SK-N-SH treated with all-trans-retinoic acid at 6 μM for 48 hours (cell line): ENCODE measurements around the gene TLE1.

Experiments
- ATAC-seq: fragments of 200-7000 bp; cut with Tn5 transposase; 3 replicates; pipeline ENCODE4 v1.9.1; 2020; ENCODE audit warnings: mild to moderate bottlenecking, moderate library complexity
- ARNTL ChIP-seq: fragments of 450-650 bp; formaldehyde crosslinking; IDR thresholded peaks from 2 replicates; pipeline ENCODE4 v1.5.0; 2020; ENCODE audit warnings: low read depth, mild to moderate bottlenecking, moderate library complexity, borderline replicate concordance
- BACH2 ChIP-seq: fragments of 250-450 bp; sonication (Bioruptor Pico); IDR thresholded peaks from 2 replicates; pipeline ENCODE4 v1.9.0; 2021; ENCODE audit warnings: mild to moderate bottlenecking, borderline replicate concordance
- CREB5 ChIP-seq: fragments of 250-450 bp; sonication (Bioruptor Pico); IDR thresholded peaks from 2 replicates; pipeline ENCODE4 v1.5.1; 2020; ENCODE audit warnings: low read depth, mild to moderate bottlenecking, moderate library complexity
- CSDC2 ChIP-seq: fragments of 250-450 bp; sonication (Bioruptor Pico); IDR thresholded peaks from 2 replicates; pipeline ENCODE4 v1.5.0; 2020; ENCODE audit warnings: mild to moderate bottlenecking, moderate library complexity
- CSRNP3 ChIP-seq: fragments of 250-450 bp; sonication (Bioruptor Pico); IDR thresholded peaks from 2 replicates; pipeline ENCODE4 v1.5.1; 2021; ENCODE audit warnings: mild to moderate bottlenecking, moderate library complexity
- ESRRG ChIP-seq: fragments of 250-450 bp; sonication (Bioruptor Pico); IDR thresholded peaks from 2 replicates; pipeline ENCODE4 v1.6.1; 2021; ENCODE audit warnings: mild to moderate bottlenecking
- GLIS3 ChIP-seq: fragments of 250-450 bp; sonication (Bioruptor Pico); IDR thresholded peaks from 2 replicates; pipeline ENCODE4 v1.5.0; 2020; ENCODE audit warnings: mild to moderate bottlenecking, moderate library complexity
- ISL1 ChIP-seq: fragments of 250-450 bp; sonication (Bioruptor Pico); IDR thresholded peaks from 2 replicates; pipeline ENCODE4 v2.1.2; 2022; ENCODE audit warnings: mild to moderate bottlenecking, moderate library complexity
- OSR1 ChIP-seq: fragments of 250-450 bp; sonication (Bioruptor Pico); IDR thresholded peaks from 2 replicates; pipeline ENCODE4 v1.8.0; 2022; ENCODE audit warnings: moderate library complexity, mild to moderate bottlenecking, inconsistent platforms
- PATZ1 ChIP-seq: fragments of 250-450 bp; sonication (Bioruptor Pico); IDR thresholded peaks from 2 replicates; pipeline ENCODE4 v1.8.0; 2020; ENCODE audit warnings: mild to moderate bottlenecking, moderate library complexity, borderline replicate concordance
- POU6F1 ChIP-seq: fragments of 250-450 bp; sonication (Bioruptor Pico); IDR thresholded peaks from 2 replicates; pipeline ENCODE4 v1.8.0; 2021; ENCODE audit warnings: low read depth, mild to moderate bottlenecking, moderate library complexity, borderline replicate concordance
- PPARA ChIP-seq: fragments of 250-450 bp; sonication (Bioruptor Pico); IDR thresholded peaks from 2 replicates; pipeline ENCODE4 v1.5.0; 2020; ENCODE audit warnings: mild to moderate bottlenecking, borderline replicate concordance
- TCF4 ChIP-seq: fragments of 250-450 bp; sonication (Bioruptor Pico); IDR thresholded peaks from 2 replicates; pipeline ENCODE4 v1.8.0; 2021; ENCODE audit warnings: mild to moderate bottlenecking, moderate library complexity, borderline replicate concordance
- TOX ChIP-seq: fragments of 250-450 bp; sonication (Bioruptor Pico); IDR thresholded peaks from 2 replicates; pipeline ENCODE4 v1.8.0; 2021; ENCODE audit warnings: mild to moderate bottlenecking, moderate library complexity, borderline replicate concordance
- TSHZ2 ChIP-seq: fragments of 250-450 bp; sonication (Bioruptor Pico); IDR thresholded peaks from 2 replicates; pipeline ENCODE4 v1.5.0; 2020; ENCODE audit warnings: mild to moderate bottlenecking, moderate library complexity
- ZC3H10 ChIP-seq: fragments of 250-450 bp; sonication (Bioruptor Pico); IDR thresholded peaks from 2 replicates; pipeline ENCODE4 v1.5.1; 2021; ENCODE audit warnings: mild to moderate bottlenecking, moderate library complexity
- ZFP3 ChIP-seq: fragments of 250-450 bp; sonication (Bioruptor Pico); IDR thresholded peaks from 2 replicates; pipeline ENCODE4 v1.5.0; 2020; ENCODE audit warnings: mild to moderate bottlenecking, moderate library complexity
- ZFP30 ChIP-seq: fragments of 450-650 bp; formaldehyde crosslinking; IDR thresholded peaks from 2 replicates; pipeline ENCODE4 v1.5.0; 2022; ENCODE audit warnings: mild to moderate bottlenecking, moderate library complexity
- ZNF565 ChIP-seq: fragments of 450-650 bp; formaldehyde crosslinking; conservative IDR thresholded peaks from 2 replicates; pipeline ENCODE4 v1.5.0; 2020; ENCODE audit warnings: low read depth, mild to moderate bottlenecking, moderate library complexity
- ZNF70 ChIP-seq: fragments of 450-650 bp; formaldehyde crosslinking; IDR thresholded peaks from 2 replicates; pipeline ENCODE4 v1.5.0; 2020; ENCODE audit warnings: mild to moderate bottlenecking, moderate library complexity
- ZNF8 ChIP-seq: fragments of 450-650 bp; formaldehyde crosslinking; IDR thresholded peaks from 2 replicates; pipeline ENCODE4 v1.5.0; 2020; ENCODE audit warnings: mild to moderate bottlenecking, moderate library complexity

TLE1 gene

GRCh38 chr9:81666123-81666522 is 23.2 kb downstream of the TLE1 start:
- no peak for TF ChIP-seq ZNF565
- TF ChIP-seq TCF4 (CRISPR knock-in tag), result no peak
- TF ChIP-seq ZFP30 (CRISPR knock-in tag), result no peak
- no peak for TF ChIP-seq ZFP3
- no peak for TF ChIP-seq ZC3H10 (CRISPR knock-in tag)
- no peak for TF ChIP-seq OSR1 (CRISPR knock-in tag)
- TF ChIP-seq ARNTL (CRISPR knock-in tag), result no peak
- no peak for TF ChIP-seq BACH2 (CRISPR knock-in tag)
- no peak for TF ChIP-seq ZNF70 (CRISPR knock-in tag)
- TF ChIP-seq CSDC2 (CRISPR knock-in tag), result no peak
- no peak for TF ChIP-seq TOX
- TF ChIP-seq POU6F1 (CRISPR knock-in tag), result no peak
- TF ChIP-seq PPARA, result no peak
- no peak for TF ChIP-seq ZNF8
- TF ChIP-seq TSHZ2, result no peak
- no peak for ATAC-seq

- peak; percentile 64 for ATAC-seq
- no peak for TF ChIP-seq CSRNP3 (CRISPR knock-in tag)
These were observed 23.9 kb downstream of the TLE1 start for GRCh38 chr9:81665322-81665871.

- peak; percentile 32; the same call in 1 of the 3 replicates for ATAC-seq
- TF ChIP-seq POU6F1 (CRISPR knock-in tag), result no peak
- TF ChIP-seq GLIS3 (CRISPR knock-in tag), result no peak
These were observed 24.6 kb downstream of the TLE1 start for GRCh38 chr9:81664638-81665222.

- ATAC-seq, result no peak
- TF ChIP-seq PATZ1 (CRISPR knock-in tag) (no peak), ESRRG (CRISPR knock-in tag) (no peak), CSRNP3 (CRISPR knock-in tag) (no peak), ISL1 (no peak), ARNTL (CRISPR knock-in tag) (no peak), GLIS3 (CRISPR knock-in tag) (no peak), BACH2 (CRISPR knock-in tag) (no peak), PPARA (no peak), POU6F1 (CRISPR knock-in tag) (no peak), ZFP3 (no peak), ZNF565 (no peak), TCF4 (CRISPR knock-in tag) (no peak), OSR1 (CRISPR knock-in tag) (no peak), CREB5 (CRISPR knock-in tag) (no peak), ZNF70 (CRISPR knock-in tag) (no peak), ZNF8 (no peak)
These were observed 28.0 kb downstream of the TLE1 start for GRCh38 chr9:81661339-81661738.
